HG03159 (cell line): ENCODE measurements around the gene NHERF2.

Source experiments
- ATAC-seq: cut with Tn5 transposase; IDR thresholded peaks from one replicate; pipeline ENCODE4 v1.9.1; 2021; ENCODE audit warnings: mild to moderate bottlenecking, moderate library complexity; ENCODE audit not compliant: unreplicated experiment

The NHERF2 gene

DNA sequence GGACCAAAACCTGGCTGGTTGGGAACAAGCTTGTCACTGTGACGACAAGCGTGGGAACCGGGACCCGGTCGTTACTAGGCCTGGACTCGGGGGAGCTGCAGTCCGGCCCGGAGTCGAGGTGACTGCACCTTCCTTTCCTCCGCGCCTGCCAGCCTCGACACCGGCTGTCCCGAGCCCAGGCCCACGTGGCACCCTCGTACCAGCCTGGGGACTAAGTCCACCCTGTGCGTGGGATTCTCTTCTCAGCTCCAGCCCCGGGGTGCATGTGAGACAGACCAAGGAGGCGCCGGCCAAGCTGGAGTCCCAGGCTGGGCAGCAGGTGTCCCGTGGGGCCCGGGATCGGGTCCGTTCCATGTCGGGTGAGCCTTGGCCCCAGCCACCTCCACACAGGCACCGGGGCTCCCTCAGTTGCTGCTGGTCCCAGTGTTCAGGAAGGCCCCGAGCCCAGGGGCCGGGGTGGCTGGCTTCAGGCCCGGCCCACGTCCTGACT, 52.7 kb downstream of the NHERF2 start:
- ATAC-seq: no peak

- no peak for ATAC-seq
These were observed 53.3 kb downstream of the NHERF2 start for GRCh38 chr16:2079991-2080390.

DNA sequence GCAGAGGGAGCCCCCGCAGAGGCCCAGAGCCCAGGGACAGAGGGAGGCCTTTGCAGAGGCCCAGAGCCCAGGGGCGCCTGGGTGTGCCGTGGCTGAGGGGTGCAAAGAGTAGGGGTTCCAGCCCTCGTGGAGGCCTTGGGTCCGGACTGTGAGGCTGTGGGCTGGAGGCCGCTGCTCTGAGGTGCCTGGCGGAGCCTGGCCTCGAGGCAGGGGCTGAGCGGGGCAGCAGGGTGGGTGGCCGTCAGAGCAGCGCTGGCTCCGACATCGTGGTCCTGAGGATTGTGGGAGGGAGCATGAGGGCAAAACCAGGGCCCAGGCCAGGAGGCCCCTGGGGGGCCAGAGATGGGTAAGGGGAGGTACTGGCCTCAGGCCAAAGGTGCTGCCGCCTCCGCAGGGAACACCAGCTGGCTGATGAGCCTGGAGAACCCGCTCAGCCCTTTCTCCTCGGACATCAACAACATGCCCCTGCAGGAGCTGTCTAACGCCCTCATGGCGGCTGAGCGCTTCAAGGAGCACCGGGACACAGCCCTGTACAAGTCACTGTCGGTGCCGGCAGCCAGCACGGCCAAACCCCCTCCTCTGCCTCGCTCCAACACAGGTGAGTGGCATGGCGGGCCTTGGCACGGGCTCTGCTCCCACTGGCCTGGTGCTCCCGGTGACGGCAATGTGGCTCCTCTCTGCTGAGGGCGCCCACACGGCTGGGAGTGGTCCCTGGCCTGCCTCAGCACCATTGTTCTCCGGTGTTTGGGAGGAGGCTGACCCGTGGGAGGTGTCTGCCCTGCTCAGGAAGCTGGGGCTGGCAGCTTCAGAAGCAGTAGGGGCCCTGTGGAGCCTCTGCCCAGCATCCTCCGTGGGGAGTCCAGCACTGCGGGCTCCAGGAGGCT, 54.7 kb downstream of the NHERF2 start:
- ATAC-seq: no peak

- no peak for ATAC-seq
These were observed 55.7 kb downstream of the NHERF2 start for GRCh38 chr16:2082171-2082982.

DNA sequence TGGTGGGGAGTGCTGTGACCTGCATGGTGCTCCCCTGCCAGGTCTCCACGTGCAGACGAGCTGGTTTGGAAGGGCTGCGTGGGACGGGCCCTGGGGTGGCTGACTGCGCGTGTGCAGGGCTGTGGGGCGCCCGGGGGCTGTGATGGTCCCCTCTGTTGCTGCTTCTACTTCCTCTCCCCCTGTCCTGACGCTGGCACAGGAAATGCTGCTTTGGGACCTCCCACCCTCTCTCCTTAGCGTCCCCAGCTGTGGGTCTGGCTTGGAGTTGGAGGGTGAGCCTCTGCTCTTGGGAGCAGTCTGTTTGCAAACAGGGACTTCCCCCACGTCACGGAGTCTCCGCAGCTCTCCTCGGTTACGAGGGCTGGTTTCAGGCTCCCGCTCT, 56.3 kb downstream of the NHERF2 start:
- ATAC-seq: no peak

GRCh38 chr16:2083409-2083808, 56.7 kb downstream of the NHERF2 start:
- no peak for ATAC-seq

DNA sequence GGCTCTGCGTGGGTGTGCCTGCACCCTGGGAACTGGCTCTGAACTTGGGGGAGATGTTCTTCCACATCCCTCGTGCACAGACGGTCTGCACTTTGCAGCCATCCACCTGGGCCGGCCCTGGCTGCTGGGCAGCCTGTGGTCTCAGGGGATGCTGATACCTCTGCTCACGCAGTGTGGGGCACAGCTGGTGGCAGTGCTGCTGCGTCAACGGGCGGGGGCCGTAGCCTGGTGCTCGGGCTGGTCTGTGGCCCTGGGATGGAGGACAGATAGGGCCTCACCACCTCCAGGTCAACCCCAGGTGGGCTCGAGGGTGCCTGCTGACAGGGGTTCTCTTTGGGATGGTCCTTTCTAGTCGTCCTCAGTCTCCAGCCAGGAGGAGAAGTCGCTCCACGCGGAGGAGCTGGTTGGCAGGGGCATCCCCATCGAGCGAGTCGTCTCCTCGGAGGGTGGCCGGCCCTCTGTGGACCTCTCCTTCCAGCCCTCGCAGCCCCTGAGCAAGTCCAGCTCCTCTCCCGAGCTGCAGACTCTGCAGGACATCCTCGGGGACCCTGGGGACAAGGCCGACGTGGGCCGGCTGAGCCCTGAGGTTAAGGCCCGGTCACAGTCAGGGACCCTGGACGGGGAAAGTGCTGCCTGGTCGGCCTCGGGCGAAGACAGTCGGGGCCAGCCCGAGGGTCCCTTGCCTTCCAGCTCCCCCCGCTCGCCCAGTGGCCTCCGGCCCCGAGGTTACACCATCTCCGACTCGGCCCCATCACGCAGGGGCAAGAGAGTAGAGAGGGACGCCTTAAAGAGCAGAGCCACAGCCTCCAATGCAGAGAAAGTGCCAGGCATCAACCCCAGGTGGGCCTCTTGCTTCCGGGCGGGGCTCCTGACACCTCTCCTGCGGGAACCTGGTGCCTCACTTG, 57.4 kb downstream of the NHERF2 start:
- no peak for ATAC-seq

DNA sequence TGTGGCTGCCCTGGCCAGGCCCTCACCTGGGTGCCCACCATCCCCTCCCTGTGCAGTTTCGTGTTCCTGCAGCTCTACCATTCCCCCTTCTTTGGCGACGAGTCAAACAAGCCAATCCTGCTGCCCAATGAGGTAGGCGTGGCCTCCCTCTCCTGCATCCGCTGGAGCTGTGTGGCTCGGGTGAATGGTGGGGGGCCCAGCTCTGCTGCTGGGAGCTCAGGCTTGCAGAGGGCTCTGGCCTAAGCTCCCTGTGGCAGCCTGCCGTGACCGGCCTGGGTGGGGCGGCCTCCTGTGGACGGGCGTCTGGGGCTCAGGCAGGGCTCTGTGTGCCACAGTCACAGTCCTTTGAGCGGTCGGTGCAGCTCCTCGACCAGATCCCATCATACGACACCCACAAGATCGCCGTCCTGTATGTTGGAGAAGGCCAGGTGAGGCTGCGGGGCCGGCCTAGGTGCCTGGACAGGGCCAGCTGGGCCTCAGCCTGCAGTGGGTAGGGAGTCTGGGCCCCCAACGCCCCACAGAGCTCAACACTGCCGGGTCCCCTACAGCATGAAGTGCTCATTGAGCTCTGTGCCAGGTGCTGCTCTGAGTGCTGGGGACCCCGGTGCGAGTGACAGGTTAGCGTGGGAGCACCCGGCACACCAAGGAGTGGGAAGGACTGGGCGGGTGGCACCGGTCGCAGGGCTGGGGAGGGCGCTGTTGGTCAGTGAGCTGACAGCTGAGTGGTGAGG, 58.4 kb downstream of the NHERF2 start:
- no peak for ATAC-seq

DNA sequence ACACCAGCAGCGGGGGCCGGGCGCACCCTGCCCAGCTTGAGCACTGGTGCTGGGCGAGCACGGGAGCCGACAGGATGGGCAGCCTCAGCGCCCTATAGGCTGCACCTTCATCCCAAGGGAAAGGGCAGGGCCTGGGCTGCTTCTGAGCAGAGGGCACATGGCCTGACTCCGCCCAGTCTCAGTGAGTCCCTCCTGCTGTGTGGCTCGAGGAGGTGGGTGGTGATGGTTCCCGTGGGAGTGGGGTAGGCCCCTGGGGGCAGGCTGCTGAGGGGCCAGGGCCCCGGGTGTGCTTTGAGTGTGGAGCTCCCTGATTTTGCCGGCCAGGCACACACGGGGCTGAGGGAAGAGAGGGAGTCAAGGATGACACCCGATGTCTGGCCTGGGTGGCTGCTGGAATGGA, 59.0 kb downstream of the NHERF2 start:
- no peak for ATAC-seq

GRCh38 chr16:2086106-2086742, 59.5 kb downstream of the NHERF2 start:
- ATAC-seq: no peak

DNA sequence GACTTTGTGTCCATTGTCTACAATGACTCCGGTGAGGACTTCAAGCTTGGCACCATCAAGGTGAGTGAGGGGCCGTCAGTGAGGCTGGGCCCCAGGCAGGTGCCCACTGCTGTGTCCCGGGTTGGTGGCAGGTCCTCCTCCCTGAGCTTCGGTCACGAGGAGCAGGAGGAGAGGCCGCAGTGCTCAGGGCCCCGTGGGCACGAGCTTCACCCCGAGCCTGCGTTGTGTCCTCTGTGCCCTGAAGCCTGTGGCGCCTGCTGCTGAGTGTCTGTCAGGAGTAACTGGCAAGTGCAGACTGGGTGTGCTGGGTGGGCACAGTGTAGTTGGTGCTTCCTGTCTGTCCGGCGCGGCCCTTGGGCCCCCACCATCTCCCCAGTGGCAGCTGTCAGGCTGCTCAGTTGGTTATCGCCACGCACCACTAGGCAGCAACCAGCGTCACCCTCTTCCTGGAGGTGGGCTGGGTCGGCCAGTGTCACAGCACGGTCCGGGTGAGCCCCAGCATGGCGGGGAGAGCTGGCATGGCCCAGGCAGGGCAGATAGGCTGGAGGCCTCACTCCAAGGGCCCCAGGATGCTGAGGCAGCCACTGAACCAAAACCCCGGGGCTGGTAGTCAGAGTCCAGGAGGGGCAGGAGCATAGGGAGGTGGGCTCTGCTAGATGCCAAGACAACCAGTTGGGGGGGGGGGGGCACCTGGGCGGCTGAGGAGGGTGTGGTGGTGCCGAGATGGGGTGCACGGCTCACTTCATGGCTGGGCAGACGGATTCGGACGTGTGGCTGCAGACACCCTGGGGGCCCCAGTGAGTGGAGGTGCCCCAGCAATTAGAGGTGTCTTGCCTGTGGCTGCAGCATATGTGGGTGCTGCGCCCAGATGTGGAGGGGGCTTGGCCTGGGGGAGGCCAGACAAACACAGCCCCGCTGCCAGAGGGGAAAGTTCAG, 60.4 kb downstream of the NHERF2 start:
- no peak for ATAC-seq

DNA sequence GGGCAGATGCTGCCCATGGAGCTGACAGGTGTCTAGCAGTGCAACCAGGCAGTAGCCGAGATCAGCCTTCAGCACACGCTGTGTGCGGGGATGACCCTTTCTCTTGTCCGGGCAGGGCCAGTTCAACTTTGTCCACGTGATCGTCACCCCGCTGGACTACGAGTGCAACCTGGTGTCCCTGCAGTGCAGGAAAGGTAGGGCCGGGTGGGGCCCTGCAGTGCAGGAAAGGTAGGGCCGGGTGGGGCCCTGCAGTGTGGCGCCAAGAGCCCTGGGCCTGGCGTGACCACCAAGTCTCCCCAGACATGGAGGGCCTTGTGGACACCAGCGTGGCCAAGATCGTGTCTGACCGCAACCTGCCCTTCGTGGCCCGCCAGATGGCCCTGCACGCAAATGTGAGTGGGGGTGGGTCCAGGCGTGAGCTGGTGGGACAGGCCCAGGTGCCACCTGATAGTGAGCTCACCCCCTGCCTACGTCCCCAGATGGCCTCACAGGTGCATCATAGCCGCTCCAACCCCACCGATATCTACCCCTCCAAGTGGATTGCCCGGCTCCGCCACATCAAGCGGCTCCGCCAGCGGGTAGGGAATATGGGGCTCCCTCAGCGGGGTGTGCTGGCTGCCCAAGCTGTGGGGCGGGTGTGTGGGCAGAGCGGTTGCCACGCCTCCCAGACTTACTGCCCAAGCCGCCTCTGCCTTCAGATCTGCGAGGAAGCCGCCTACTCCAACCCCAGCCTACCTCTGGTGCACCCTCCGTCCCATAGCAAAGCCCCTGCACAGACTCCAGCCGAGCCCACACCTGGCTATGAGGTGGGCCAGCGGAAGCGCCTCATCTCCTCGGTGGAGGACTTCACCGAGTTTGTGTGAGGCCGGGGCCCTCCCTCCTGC, 61.3 kb downstream of the NHERF2 start:
- no peak for ATAC-seq
